LNCAP (cell line): ENCODE measurements around the gene WASF2.

Source experiments
- TF ChIP-seq, protein P1 (sequence below): fragments of 450-650 bp; IDR thresholded peaks from 2 replicates; pipeline ENCODE4 v1.5.1; 2017; ENCODE audit warnings: mild to moderate bottlenecking

The WASF2 gene

DNA sequence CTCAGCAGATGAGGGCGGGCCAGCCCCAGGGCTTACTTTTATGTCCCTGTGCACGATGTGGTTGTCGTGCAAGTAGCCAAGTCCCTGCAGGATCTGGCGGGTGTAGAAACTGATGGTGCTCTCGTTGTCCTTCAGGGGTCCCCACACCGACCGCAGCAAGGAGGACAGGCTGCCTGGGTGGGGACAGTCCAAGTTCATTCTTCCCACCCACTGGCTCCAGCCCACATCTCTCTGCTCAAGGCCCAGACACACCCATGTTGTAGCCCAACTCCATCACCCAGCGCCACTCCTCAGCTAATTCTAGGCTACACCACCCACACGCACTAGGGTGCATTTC, 130.2 kb downstream of the WASF2 start:
- TF ChIP-seq, protein P1, sequence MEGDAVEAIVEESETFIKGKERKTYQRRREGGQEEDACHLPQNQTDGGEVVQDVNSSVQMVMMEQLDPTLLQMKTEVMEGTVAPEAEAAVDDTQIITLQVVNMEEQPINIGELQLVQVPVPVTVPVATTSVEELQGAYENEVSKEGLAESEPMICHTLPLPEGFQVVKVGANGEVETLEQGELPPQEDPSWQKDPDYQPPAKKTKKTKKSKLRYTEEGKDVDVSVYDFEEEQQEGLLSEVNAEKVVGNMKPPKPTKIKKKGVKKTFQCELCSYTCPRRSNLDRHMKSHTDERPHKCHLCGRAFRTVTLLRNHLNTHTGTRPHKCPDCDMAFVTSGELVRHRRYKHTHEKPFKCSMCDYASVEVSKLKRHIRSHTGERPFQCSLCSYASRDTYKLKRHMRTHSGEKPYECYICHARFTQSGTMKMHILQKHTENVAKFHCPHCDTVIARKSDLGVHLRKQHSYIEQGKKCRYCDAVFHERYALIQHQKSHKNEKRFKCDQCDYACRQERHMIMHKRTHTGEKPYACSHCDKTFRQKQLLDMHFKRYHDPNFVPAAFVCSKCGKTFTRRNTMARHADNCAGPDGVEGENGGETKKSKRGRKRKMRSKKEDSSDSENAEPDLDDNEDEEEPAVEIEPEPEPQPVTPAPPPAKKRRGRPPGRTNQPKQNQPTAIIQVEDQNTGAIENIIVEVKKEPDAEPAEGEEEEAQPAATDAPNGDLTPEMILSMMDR, result no peak

DNA sequence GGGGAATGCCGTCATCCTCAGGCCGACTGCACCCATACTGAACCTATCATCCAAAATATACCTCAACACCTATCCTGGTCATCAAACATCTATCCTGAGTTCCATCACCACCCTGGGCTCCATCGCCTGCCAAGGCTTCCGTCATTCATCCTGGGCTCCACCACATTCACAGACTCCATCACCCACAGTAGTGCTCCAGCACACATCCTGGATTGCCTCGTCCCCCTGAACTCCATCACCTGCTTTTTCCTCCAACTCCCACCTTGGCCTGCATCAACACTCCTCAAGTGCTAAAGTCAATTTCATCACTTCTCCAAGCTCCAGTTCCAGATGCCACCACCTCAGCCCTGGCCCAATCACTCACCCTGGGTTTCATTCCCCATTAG, 131.0 kb downstream of the WASF2 start:
- TF ChIP-seq, protein P1, result no peak

DNA sequence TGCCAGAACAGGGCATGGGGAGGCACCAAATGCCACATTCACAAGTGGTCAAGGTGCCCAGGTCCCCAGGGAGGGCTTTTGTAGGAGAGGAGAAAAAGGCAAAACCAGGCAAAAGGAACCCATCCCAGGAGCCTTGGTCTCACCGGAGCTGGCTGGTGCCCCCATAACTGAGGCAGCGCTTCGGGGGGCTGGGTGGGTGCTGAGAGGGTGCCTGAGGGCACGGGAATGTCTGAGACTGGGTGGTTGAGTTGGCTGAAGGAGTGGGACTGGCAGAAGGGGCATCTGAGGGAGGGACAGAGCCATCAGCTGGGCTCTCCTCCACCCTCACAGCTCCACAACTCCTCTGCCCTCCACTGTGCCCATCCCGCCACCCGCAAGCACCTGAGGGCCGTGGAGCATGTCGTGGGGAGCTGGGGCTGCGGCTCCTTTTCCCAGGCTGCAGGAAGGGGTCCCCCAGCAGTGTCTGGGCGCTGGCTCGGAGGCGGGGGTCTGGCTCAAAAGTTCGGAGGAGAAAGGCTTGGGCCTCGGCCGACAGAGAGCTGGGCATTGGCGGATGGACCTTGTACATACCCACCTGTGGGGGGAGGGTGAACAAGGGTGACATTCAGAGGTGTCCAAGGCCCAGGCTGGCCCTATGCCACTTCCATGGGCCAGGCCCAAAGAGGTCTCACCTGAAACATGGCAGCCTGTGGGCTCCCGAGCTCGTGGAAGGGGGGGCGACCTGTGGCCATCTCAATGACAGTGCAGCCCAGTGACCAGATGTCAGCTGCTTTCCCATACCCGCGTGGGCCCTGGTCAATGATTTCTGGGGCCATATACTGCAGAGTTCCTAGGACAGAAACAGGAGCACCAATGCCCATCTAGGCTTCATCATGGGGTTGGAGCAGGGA, 131.7 kb downstream of the WASF2 start:
- TF ChIP-seq, protein P1, result no peak

DNA sequence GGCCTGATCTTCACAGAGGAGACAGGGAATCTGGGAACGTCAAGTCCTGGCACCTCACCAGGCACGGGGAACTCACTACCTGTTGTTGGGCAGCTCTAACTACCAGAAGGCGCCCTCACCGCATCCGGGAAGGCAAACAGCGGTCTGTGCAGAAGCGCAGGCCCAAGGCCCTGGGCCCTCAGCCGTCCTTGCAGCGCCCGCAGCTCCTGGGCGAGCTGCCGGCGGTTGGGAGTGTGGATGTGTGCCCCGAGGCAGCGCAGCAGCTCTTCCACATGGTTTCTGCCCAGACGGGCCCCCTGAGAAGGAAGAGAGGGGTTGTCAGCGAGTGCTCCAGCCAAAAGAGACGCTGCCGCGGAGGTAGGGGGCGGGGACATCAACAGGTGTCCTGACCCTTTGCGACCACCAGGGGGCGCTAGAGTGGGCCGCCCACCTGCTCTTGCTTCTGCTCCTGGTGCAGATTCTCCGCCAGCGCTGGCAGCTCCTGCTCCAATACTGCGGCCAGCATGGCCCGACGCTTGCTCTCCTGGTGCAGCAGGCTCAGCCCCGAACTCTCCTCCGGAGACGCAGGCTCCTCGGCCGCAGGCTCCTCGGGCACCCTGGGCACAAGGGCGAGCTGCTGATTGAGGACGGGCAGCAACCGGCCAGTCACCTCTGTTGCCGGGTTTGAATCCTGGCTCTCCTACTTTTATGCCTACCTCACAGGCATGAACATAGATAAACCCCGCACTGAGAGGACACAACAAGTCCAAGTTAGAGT, 132.5 kb downstream of the WASF2 start:
- TF ChIP-seq, protein P1, result peak; percentile 90

DNA sequence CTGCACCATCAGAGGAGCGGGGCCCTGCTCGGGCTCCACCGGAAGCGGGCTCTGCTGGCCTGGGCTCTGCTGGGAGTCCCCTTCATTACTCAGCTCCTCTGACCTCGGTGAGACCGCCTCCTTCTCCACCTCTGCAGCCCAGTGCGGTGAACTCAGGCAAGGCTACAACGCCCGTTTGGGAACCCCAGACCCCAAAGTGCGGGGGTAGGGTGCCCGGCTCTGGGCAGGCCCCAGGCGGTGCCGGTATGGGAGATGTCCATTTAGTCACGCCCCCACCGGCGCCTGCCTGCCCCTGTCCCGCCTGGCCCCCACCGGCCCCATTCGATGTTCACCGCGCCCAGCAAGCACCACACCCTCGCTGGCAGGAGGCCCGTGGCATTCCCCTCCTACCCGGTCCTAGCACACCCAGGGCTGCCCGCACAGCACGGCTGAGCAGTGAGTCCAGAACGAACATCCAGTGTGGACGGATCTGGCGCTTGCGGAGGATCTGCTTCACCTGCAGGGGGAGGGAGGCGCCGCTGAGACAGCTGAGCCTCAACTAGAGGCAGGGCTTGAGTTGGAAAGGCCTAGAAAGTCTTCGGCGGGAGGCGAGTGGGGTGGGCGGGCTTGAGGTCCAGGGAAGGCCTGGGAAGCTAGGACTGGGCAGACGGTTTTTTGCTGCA, 133.2 kb downstream of the WASF2 start:
- TF ChIP-seq, protein P1, result no peak

DNA sequence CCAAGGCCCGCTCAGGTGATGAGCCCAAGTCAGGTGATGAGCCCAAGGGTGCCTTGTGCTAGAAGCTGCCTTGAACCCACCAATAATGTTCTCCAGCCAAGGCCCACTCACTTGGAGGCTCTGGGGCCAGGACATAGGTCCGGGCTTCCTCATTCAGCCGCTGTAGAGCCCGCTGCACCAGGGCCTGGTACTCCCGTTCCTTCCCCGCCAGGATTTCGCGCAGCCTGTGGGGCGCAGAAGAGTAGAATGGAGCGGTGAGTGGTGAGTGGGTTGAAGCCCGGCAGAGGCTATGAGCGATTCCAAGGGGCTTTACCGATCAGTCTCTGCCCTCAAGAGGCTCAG, 133.7 kb downstream of the WASF2 start:
- TF ChIP-seq, protein P1, result no peak

DNA sequence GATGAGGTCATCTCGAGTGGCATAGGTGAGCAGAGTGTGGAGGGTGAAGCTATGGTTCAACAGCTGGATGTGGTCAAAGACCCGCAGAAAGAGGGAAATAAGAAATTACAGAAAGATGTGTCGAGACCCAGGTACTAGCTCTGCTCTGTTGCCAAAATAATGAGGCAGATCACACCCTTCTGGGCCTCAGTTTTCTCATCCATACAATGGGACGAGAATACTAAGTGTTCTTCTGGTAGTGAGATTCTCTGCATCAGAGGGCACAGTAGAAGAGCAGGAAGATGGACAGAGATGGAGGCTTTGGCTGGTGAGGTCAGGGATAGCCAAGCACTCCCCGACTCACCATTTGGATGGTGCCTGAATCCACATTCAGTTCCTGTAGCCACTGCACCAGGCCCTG, 134.3 kb downstream of the WASF2 start:
- TF ChIP-seq, protein P1, result no peak
